ENCODE measurements around the gene CDH4.

DNA sequence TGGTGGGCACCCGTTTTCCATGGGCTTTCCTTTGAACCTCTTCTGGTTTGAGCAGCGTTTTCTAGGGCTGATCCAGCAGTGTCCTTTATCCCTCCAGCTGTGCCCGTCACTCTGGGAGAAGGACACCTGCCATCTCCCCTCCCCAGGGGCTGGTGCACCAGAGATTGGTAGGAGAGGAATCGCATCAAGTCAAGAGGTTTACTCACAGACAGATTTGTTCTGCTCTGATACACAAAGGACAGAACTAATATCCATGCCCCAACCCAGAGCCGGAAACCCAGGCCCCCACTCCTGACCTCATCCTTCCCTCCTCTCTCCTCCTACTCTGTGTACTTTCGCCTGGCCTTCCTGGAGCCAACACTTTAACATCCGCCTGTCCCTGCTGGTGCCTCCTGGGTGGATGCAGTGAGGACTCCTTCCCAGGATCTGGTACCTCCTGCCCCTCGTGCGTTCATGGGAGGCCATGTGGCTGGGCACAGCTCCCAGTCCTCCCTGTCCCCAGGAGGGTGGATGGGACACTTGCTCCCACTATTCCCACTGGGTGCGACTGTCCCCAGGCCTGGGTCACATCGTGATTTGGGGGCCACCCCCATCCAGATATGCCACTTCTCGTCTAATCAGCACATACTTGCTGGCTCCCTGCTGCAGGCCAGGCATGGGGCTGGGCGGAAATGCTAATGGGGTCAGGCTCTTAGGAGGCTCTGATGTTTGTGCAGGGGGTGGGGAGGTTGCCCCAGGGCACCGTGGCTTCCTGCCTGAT lies 286.3 kb downstream of the CDH4 start:
- TF ChIP-seq, protein P1, sequence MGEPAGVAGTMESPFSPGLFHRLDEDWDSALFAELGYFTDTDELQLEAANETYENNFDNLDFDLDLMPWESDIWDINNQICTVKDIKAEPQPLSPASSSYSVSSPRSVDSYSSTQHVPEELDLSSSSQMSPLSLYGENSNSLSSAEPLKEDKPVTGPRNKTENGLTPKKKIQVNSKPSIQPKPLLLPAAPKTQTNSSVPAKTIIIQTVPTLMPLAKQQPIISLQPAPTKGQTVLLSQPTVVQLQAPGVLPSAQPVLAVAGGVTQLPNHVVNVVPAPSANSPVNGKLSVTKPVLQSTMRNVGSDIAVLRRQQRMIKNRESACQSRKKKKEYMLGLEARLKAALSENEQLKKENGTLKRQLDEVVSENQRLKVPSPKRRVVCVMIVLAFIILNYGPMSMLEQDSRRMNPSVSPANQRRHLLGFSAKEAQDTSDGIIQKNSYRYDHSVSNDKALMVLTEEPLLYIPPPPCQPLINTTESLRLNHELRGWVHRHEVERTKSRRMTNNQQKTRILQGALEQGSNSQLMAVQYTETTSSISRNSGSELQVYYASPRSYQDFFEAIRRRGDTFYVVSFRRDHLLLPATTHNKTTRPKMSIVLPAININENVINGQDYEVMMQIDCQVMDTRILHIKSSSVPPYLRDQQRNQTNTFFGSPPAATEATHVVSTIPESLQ (CRISPR knock-in tag; IDR thresholded peaks at IDR 0.05) = no peak
- TF ChIP-seq, protein P2, sequence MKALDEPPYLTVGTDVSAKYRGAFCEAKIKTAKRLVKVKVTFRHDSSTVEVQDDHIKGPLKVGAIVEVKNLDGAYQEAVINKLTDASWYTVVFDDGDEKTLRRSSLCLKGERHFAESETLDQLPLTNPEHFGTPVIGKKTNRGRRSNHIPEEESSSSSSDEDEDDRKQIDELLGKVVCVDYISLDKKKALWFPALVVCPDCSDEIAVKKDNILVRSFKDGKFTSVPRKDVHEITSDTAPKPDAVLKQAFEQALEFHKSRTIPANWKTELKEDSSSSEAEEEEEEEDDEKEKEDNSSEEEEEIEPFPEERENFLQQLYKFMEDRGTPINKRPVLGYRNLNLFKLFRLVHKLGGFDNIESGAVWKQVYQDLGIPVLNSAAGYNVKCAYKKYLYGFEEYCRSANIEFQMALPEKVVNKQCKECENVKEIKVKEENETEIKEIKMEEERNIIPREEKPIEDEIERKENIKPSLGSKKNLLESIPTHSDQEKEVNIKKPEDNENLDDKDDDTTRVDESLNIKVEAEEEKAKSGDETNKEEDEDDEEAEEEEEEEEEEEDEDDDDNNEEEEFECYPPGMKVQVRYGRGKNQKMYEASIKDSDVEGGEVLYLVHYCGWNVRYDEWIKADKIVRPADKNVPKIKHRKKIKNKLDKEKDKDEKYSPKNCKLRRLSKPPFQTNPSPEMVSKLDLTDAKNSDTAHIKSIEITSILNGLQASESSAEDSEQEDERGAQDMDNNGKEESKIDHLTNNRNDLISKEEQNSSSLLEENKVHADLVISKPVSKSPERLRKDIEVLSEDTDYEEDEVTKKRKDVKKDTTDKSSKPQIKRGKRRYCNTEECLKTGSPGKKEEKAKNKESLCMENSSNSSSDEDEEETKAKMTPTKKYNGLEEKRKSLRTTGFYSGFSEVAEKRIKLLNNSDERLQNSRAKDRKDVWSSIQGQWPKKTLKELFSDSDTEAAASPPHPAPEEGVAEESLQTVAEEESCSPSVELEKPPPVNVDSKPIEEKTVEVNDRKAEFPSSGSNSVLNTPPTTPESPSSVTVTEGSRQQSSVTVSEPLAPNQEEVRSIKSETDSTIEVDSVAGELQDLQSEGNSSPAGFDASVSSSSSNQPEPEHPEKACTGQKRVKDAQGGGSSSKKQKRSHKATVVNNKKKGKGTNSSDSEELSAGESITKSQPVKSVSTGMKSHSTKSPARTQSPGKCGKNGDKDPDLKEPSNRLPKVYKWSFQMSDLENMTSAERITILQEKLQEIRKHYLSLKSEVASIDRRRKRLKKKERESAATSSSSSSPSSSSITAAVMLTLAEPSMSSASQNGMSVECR (CRISPR knock-in tag; IDR thresholded peaks at IDR 0.05; ENCODE audit: borderline replicate concordance) = no peak
- TF ChIP-seq ZNF263 (CRISPR knock-in tag; IDR thresholded peaks at IDR 0.05; ENCODE audit: low read depth) = no peak
- TF ChIP-seq, protein P3, sequence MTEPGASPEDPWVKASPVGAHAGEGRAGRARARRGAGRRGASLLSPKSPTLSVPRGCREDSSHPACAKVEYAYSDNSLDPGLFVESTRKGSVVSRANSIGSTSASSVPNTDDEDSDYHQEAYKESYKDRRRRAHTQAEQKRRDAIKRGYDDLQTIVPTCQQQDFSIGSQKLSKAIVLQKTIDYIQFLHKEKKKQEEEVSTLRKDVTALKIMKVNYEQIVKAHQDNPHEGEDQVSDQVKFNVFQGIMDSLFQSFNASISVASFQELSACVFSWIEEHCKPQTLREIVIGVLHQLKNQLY (CRISPR knock-in tag; IDR thresholded peaks at IDR 0.05) = no peak
- TF ChIP-seq, protein P4, sequence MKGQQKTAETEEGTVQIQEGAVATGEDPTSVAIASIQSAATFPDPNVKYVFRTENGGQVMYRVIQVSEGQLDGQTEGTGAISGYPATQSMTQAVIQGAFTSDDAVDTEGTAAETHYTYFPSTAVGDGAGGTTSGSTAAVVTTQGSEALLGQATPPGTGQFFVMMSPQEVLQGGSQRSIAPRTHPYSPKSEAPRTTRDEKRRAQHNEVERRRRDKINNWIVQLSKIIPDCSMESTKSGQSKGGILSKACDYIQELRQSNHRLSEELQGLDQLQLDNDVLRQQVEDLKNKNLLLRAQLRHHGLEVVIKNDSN (CRISPR knock-in tag; IDR thresholded peaks at IDR 0.05) = no peak
- TF ChIP-seq, protein P5, sequence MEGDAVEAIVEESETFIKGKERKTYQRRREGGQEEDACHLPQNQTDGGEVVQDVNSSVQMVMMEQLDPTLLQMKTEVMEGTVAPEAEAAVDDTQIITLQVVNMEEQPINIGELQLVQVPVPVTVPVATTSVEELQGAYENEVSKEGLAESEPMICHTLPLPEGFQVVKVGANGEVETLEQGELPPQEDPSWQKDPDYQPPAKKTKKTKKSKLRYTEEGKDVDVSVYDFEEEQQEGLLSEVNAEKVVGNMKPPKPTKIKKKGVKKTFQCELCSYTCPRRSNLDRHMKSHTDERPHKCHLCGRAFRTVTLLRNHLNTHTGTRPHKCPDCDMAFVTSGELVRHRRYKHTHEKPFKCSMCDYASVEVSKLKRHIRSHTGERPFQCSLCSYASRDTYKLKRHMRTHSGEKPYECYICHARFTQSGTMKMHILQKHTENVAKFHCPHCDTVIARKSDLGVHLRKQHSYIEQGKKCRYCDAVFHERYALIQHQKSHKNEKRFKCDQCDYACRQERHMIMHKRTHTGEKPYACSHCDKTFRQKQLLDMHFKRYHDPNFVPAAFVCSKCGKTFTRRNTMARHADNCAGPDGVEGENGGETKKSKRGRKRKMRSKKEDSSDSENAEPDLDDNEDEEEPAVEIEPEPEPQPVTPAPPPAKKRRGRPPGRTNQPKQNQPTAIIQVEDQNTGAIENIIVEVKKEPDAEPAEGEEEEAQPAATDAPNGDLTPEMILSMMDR (IDR thresholded peaks at IDR 0.05) = no peak
